Fibroblast of skin of abdomen (primary cell): Measurements from ENCODE around the gene HACD2.

Experiments
- DNase-seq: peaks from one replicate; pipeline ENCODE4 v3.0.0-alpha.2; 2013

Gene HACD2

GRCh38 chr3:123444744-123445143 lies 140.1 kb downstream of the HACD2 start:
- no peak for DNase-seq

GRCh38 chr3:123444023-123444422 lies 140.8 kb downstream of the HACD2 start:
- DNase-seq = no peak

GRCh38 chr3:123442908-123443307 lies 141.9 kb downstream of the HACD2 start:
- no peak for DNase-seq

DNA sequence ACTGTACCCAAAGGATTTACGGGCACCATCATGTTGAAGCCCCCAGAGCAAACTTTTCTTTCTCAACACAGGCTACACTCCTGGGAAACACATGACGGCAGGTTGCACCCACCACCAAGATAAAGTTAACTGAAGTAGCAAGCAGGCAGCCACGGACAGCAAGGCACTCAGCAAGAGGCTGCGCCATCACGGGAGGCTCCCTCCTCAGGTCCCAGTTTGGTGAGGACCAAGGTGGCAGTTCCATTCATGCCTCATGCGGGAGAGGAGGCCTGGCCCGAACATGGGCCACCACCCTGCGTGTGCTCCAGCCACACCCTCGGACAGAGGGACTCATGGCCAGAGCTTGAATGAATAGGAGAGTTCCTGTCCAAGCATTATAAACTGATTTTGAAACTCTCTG lies 142.7 kb downstream of the HACD2 start:
- DNase-seq = no peak
